Activated B cell treated with CpG ODN at 0.5 μM for 24 hours (primary cell): Measurements from ENCODE around the gene MPRIP. TPM values are rescaled to one million over a fixed set of nuclear protein-coding genes. Genes with fewer than 3 reads are reported as not detected.

Source experiments
- ATAC-seq: fragments of 200-7000 bp; cut with Tn5 transposase; one replicate; pipeline ENCODE4 v1.10.0; 2021; ENCODE audit warnings: low read depth, mild to moderate bottlenecking, moderate library complexity
- CTCF ChIA-PET: fragments of 350-600 bp; sonication (Branson Sonifier 250); formaldehyde crosslinking; loops from one replicate; lab custom pipeline; 2021; ENCODE audit warnings: antibody characterized with exemption; lab: Charles Lee
- POLR2A ChIA-PET: fragments of 350-600 bp; sonication (Branson Sonifier 250); formaldehyde crosslinking; loops from one replicate; lab custom pipeline; 2021; ENCODE audit warnings: antibody characterized with exemption; lab: Charles Lee
- DNase-seq: peaks from one replicate; pipeline ENCODE4 v3.0.0; 2022
- H3K27ac Mint-ChIP-seq: one replicate; pipeline ENCODE4 v1.8.0; 2020; ENCODE audit warnings: mixed read lengths
- H3K27me3 Mint-ChIP-seq: one replicate; pipeline ENCODE4 v1.8.0; 2021; ENCODE audit warnings: mixed read lengths
- H3K36me3 Mint-ChIP-seq: one replicate; pipeline ENCODE4 v1.8.0; 2021; ENCODE audit warnings: low read depth, mixed read lengths
- H3K4me1 Mint-ChIP-seq: one replicate; pipeline ENCODE4 v1.8.0; 2021; ENCODE audit warnings: mixed read lengths
- H3K4me3 Mint-ChIP-seq: one replicate; pipeline ENCODE4 v1.8.0; 2020; ENCODE audit warnings: mild to moderate bottlenecking, mixed read lengths
- H3K9me3 Mint-ChIP-seq: one replicate; pipeline ENCODE4 v1.8.0; 2020; ENCODE audit warnings: mixed read lengths
- CTCF ChIP-seq: fragments of 200-600 bp; IDR thresholded peaks from one replicate; pipeline ENCODE4 v1.8.0; 2022; ENCODE audit warnings: antibody characterized with exemption, mild to moderate bottlenecking
- intact Hi-C: fragments of 100-400 bp; cut with micrococcal nuclease; formaldehyde crosslinking; loops from one replicate; pipeline ENCODE4 v1.15.1; 2024
- total RNA-seq: library from RNA; stranded (reverse); gene quantifications from 2 replicates; pipeline ENCODE4 v1.2.3, GENCODE V29; 2022

MPRIP gene
- total RNA-seq, 1 donor from 2014 or later: 231 TPM

DNA sequence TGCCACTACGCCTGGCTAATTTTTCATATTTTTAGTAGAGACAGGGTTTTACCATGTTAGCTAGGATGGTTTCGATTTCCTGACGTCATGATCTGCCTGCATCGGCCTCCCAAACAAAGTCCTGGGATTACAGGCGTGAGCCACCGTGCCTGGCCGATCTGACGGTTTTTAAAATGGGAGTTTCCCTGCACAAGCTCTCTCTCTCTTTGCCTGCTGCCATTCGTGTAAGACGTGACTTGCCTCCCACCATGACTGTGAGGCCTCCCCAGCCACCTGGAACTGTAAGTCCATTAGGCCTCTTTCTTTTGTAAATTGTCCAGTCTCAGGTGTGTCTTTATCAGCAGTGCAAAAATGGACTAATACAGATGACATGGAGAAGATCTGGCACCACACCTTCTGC is 199.4 kb downstream of the MPRIP start:
- intact Hi-C loops: no loop called here
- no peak for TF ChIP-seq CTCF
- H3K4me1 Mint-ChIP-seq: no peaks in the 10 kb centered on the region
- ChIA-PET POLR2A (interaction anchor here (0.7 kb wide), 1 partner anchor 25 kb away, joined by 3 read pairs; no protein-coding TSS in a partner anchor), CTCF (no interaction called here)
- H3K36me3 Mint-ChIP-seq: peaks cover 17% of the 10 kb centered on the region
- no peak overlapping the region for H3K27ac Mint-ChIP-seq
- H3K9me3 Mint-ChIP-seq: no peaks in the 10 kb centered on the region
- no peak overlapping the region for H3K4me3 Mint-ChIP-seq
- no peak for ATAC-seq
- no peak for DNase-seq
- no peaks in the 10 kb centered on the region for H3K27me3 Mint-ChIP-seq

DNA sequence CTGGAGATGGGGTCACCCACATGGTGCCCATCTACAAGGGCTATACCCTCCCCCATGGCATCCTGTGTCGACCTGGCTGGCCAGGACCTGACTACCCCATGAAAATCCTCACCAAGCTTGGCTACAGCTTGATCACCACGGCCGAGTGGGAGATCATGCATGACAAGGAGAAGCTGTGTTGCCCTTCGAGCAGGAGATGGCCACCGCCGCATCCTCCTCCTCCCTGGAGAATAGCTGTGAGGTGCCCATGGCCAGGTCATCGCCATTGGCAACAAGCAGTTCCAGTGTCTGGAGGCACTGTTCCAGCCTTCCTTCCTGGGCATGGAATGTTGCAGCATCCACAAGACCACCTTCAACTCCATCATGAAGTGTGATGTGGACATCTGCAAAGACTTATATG is 200.0 kb downstream of the MPRIP start:
- Mint-ChIP-seq H3K4me1 (no peaks in the 10 kb centered on the region), H3K4me3 (no peak overlapping the region), H3K27ac (no peak overlapping the region), H3K9me3 (no peaks in the 10 kb centered on the region), H3K36me3 (peaks cover 21% of the 10 kb centered on the region), H3K27me3 (no peaks in the 10 kb centered on the region)
- POLR2A ChIA-PET: no interaction called here
- CTCF ChIA-PET: no interaction called here
- DNase-seq: no peak
- intact Hi-C loops: no loop called here
- no peak for ATAC-seq
- no peak for TF ChIP-seq CTCF

Other genes starting within 250 kb of the MPRIP start
- 316 and 342 TPM in 2 replicates for gene TNFRSF13B, start 70.3 kb upstream of the MPRIP start, total RNA-seq
- gene PLD6, start 163.9 kb downstream of the MPRIP start, total RNA-seq: 6.2 and 7.6 TPM in 2 replicates
- gene FLCN, start 194.7 kb downstream of the MPRIP start, total RNA-seq: 54.5 and 62.3 TPM in 2 replicates
- gene COPS3, start 238.8 kb downstream of the MPRIP start, total RNA-seq: 71.6 and 73.7 TPM in 2 replicates